GM20000 (cell line): ENCODE data around the gene ENTPD2.

ENCODE experiments used
- DNase-seq: peaks from one replicate; pipeline ENCODE4 v3.0.0; 2012; ENCODE audit warnings: low spot score
- CTCF ChIP-seq: IDR thresholded peaks from 2 replicates; pipeline ENCODE4 v1.5.1; 2012; ENCODE audit warnings: mild to moderate bottlenecking, control low read depth; ENCODE audit errors: extremely low read depth, missing control alignments

Gene ENTPD2

GRCh38 chr9:137053944-137054931, at the start of gene ENTPD2:
Gene ENTPD2 (minus strand): TSS chr9:137054061. CDS start chr9:137053997, 64 bp downstream.
- TF ChIP-seq CTCF, result no peak
- peak; percentile 86 for DNase-seq

GRCh38 chr9:137103206-137103999, 49.5 kb upstream of the ENTPD2 start:
- TF ChIP-seq CTCF, result no peak
- DNase-seq, result no peak

GRCh38 chr9:137099231-137099630, 45.4 kb upstream of the ENTPD2 start:
- no peak for TF ChIP-seq CTCF

GRCh38 chr9:137097761-137098462, 44.1 kb upstream of the ENTPD2 start:
- DNase-seq, result no peak
- no peak for TF ChIP-seq CTCF

More at GRCh38 chr9:137099231-137099630, 45.4 kb upstream of the ENTPD2 start:
- no peak for DNase-seq

- no peak for DNase-seq
- TF ChIP-seq CTCF, result no peak
Measured at GRCh38 chr9:137096785-137097546, 43.1 kb upstream of the ENTPD2 start.

- TF ChIP-seq CTCF, result peak; percentile 51
- peak; percentile 87 for DNase-seq
Measured at GRCh38 chr9:137095664-137096517, 42.0 kb upstream of the ENTPD2 start.
